D721Med (cell line): Measurements from ENCODE around the gene ZSCAN20.

Experiments used
- DNase-seq: peaks from one replicate; pipeline ENCODE4 v3.0.0; 2011; ENCODE audit warnings: low spot score; ENCODE audit not compliant: insufficient read length
- FAIRE-seq: peaks from 2 replicates; lab custom pipeline; 2011; peaks lifted over from hg19 to GRCh38; lab: Jason Lieb, UNC
- CTCF ChIP-seq: IDR thresholded peaks from 2 replicates; pipeline ENCODE4 v1.5.1; 2012; ENCODE audit warnings: mild to moderate bottlenecking, control low read depth; ENCODE audit not compliant: insufficient read depth; ENCODE audit errors: missing control alignments

Gene ZSCAN20

GRCh38 chr1:33541966-33542365, 69.5 kb downstream of the ZSCAN20 start:
- TF ChIP-seq CTCF, result no peak

More at GRCh38 chr1:33541966-33542365, 69.5 kb downstream of the ZSCAN20 start:
- no peak for DNase-seq
- no peak for FAIRE-seq
